Hypothalamus (tissue), 51 donors: ENCODE results near the gene TBC1D13.
A peak's percentile ranks its signal among the peaks of the same experiment; 100 is the strongest.

Experiments used
- DNase-seq, 51 donors: peaks; one replicate each; lab custom pipeline; 2025; lab: John Stamatoyannopoulos, UW

TBC1D13 gene

GRCh38 chr9:128818839-128819715 lies 32.0 kb downstream of the TBC1D13 start:
- peak in 29 of 51 donors; percentile 7 to 72 (median 47) for DNase-seq

GRCh38 chr9:128819716-128820664 lies 32.9 kb downstream of the TBC1D13 start:
- peak in 14 of 51 donors; percentile 6 to 45 (median 18) for DNase-seq

DNA sequence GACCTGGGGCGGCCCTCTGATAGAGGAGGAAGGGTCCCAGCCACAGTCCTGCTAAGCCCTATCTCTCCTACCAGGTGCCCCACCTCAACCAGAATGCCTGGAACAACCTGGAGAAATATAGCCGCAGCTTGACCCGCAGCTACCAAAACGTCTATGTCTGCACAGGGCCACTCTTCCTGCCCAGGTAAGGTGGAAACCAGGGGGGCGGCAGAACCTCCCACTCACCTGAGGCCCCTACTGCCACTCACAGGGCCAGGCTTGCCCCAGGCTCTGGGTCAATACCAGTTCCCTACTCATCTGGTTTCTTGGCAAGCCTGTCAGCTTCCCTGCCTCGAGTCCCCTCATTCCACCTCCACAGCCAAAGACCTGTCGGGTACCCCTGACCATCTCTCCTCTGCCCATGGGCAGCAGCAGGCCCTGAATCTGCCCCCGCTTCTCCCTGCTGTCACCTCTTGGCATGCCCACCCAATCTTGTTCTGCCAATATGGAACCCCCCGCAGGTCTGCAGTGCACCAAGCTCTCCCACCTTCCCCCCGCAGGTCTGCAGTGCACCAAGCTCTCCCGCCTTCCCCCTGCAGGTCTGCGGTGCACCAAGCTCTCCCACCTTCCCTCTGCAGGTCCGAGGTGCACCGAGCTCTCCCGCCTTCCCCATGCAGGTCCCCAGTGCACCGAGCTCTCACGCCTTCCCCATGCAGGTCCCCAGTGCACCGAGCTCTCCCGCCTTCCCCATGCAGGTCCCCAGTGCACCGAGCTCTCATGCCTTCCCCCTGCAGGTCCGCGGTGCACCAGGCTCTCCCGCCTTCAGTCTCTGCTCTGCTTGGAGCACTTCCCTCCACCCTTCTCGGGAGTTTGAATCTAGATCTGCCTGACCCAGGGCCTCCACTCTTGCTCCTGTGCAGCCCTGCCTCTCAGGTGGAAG lies 33.9 kb downstream of the TBC1D13 start:
- DNase-seq = no peak

DNA sequence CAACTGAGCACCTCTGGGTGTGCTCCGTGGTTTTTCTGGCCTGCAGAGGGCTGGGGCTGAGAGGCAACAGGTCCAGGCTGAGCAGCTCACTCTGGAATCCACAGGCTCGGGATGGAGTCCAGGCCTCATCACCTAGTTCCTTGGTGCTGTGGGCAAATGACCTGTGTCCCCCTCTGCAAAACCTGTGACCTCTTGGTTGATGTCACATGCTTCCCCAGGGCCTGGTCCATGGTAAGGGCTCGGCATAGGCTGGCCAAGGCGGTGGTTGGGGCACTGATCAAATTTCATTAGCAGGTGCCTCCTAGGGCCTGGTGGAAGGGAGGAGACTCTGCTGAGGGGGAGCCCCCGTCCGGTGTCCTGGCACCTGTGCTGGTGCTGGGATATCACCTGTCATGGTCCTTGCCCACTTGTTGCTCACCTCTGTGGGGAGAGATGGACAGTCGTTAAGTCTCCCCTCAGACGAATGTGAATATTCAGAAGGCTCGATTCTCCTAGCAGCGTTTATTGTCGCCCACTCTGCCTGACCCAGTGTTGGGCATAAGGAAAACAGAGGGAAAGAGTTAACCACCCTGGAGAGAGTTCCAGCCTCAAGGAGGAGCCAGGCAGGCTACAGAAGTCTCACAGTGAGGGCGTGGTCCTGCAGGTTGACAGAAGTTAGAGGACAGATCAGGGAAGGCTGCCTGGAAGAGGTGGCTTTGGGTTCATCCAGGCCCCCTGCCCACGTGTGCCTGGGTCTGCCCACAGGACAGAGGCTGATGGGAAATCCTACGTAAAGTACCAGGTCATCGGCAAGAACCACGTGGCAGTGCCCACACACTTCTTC lies 34.7 kb downstream of the TBC1D13 start:
- DNase-seq = no peak

DNA sequence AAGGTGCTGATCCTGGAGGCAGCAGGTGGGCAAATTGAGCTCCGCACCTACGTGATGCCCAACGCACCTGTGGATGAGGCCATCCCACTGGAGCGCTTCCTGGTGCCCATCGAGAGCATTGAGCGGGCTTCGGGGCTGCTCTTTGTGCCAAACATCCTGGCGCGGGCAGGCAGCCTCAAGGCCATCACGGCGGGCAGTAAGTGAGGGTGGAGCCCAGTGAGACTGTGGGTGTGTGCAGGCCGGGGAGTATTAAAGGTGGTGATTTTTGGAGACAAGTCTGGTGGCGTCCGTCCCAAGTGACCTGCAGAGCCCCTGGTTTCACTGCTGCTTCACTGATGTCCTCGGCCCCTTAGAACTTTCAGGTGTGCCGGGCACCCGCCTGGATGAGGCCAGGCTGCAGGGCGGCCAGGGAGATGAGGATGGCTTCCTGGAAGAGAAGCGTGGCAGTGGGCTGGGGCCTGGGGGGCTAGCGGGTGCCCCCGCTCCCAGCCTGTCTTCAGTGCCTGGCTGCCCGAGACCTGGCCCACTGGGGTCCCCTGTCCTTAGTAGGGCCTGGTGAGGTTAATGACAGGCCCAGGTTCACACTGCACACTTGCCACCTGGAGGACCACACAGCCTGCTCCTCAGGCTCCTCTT lies 35.5 kb downstream of the TBC1D13 start:
- no peak for DNase-seq

GRCh38 chr9:128823362-128823902 lies 36.4 kb downstream of the TBC1D13 start:
- DNase-seq = no peak

- DNase-seq = no peak
These were observed 36.9 kb downstream of the TBC1D13 start for GRCh38 chr9:128823903-128824406.

GRCh38 chr9:128824911-128825310 lies 37.9 kb downstream of the TBC1D13 start:
- no peak for DNase-seq

GRCh38 chr9:128825923-128826700 lies 39.1 kb downstream of the TBC1D13 start:
- DNase-seq = no peak

GRCh38 chr9:128828267-128828666 lies 41.2 kb downstream of the TBC1D13 start:
- DNase-seq = no peak

DNA sequence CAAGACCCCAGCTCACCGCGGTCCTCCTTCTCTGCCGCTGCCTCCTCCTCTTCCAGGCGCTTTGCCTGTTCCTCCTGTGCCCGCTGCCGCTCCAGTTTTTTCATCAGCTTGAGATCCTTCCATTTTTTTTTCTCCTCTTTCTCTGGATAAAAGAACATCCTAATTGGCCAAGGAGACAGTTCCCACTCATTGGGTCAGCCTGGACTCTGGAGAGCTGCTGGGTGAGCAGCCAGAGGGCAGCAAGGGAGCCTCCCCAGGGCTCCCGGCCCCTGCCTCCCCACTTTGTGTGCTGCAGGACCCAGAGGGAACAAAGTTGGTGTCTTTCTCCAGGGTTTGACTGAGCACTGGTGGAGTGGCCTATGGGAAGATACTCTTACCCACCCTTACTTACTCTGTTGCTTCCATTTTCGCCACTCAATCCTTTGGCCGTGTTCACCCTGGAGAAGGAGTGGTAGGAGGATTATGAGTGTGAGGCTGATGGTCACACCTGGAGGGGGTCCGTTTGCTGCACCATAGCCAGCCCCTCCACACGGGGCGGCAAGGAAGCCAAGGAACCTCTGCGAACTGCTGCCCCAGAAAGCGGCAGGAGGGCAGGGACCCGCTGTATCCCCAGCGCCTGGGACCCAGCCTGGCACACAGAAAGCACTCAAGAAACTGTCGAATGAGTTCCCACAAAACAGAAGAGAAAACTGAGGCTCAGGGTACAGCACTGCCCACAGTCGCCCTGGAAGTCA lies 41.8 kb downstream of the TBC1D13 start:
- DNase-seq = no peak

GRCh38 chr9:128829477-128830251 lies 42.6 kb downstream of the TBC1D13 start, which contains the start of gene SPOUT1:
SPOUT1 (minus strand) TSS chr9:128829794; CDS start chr9:128829780, 14 bp downstream.
- DNase-seq = peak; percentile 58 to 95 (median 86)

DNA sequence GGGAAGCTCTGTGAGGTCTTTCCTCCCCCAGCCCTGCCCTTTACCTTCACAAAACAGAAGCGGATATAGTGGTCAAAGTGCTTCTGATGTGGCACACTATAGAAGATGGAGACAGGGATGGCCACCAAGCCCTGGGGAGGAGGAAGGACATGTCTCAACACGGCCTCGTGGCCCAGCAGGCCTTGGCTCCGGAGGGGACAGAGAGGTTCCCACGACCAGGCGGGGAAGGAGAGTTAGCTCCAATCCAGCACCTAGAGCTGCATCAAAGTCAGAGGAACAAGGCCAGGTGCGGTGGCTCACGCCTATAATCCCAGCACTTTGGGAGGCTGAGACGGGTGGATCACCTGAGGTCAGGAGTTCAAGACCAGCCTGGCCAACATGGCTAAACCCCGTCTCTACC lies 46.6 kb downstream of the TBC1D13 start:
- no peak for DNase-seq

GRCh38 chr9:128835246-128836210 lies 48.5 kb downstream of the TBC1D13 start:
- no peak for DNase-seq
